Left colon (tissue), 2 donors: ENCODE results near the gene SYNE3. TPM values are rescaled to one million over a fixed set of nuclear protein-coding genes. Genes with fewer than 3 reads are reported as not detected.

Experiments
- ATAC-seq: fragments of 200-7000 bp; cut with Tn5 transposase; one replicate; pipeline ENCODE4 v1.9.1; 2020; ENCODE audit warnings: mild to moderate bottlenecking, moderate library complexity
- DNase-seq, 2 donors: peaks; one replicate each; pipeline ENCODE4 v3.0.0-alpha.2; 2020
- intact Hi-C, 2 donors: fragments of 100-400 bp; cut with DNase I in 1 of 2; cut with micrococcal nuclease in 1 of 2; formaldehyde crosslinking; loops; one replicate each; pipeline versions ENCODE4 v1.11.2 to v1.14.0; 2022; cut with DNase I, micrococcal nuclease
- total RNA-seq, 2 donors: library from RNA; stranded (reverse); fragmentation: NEBNext Ultra II Directional; extraction: Animal tissue kit (Norgen Biotek cat#: 25700); gene quantifications; one replicate each; pipeline ENCODE4 v1.2.1, GENCODE V29; 2021
- donor health status: DM: no; HTN: no; CAD: no.
- donor health status: DM: yes; HTN: yes; CAD: no.

SYNE3 gene
- total RNA-seq, 2 donors from 2014 or later: 11.6 to 12.1 TPM

GRCh38 chr14:95541932-95542930 lies 25.8 kb upstream of the SYNE3 start:
- intact Hi-C loops: no loop called here
- no peak for DNase-seq
- ATAC-seq: no peak

GRCh38 chr14:95541346-95541745 lies 24.9 kb upstream of the SYNE3 start:
- no peak for ATAC-seq
- DNase-seq: no peak
- intact Hi-C loops: no loop called here

GRCh38 chr14:95540236-95540855 lies 23.9 kb upstream of the SYNE3 start:
- intact Hi-C loops: no loop called here
- DNase-seq (no peak), ATAC-seq (no peak)

- DNase-seq (no peak), ATAC-seq (no peak)
- intact Hi-C loops: no loop called here
Observed at GRCh38 chr14:95538801-95539509, 22.5 kb upstream of the SYNE3 start.

GRCh38 chr14:95537298-95538089 lies 21.0 kb upstream of the SYNE3 start:
- no peak for DNase-seq
- ATAC-seq: no peak
- intact Hi-C loops: no loop called here

GRCh38 chr14:95536671-95537070 lies 20.2 kb upstream of the SYNE3 start:
- DNase-seq (no peak), ATAC-seq (no peak)
- intact Hi-C loops: no loop called here

- DNase-seq: no peak
- intact Hi-C loops: no loop called here
- no peak for ATAC-seq
Observed at GRCh38 chr14:95536036-95536593, 19.7 kb upstream of the SYNE3 start.

- ATAC-seq: no peak
- peak; percentile 35 to 57 for DNase-seq
- intact Hi-C loops: no loop called here
Observed at GRCh38 chr14:95535226-95536021, 19.0 kb upstream of the SYNE3 start.

- peak; percentile 97 to 99 for DNase-seq
- intact Hi-C loops: loop anchor here in 1 of 2 donors (5.0 kb wide), 1 partner anchor 82 kb away; no protein-coding TSS in a partner anchor
- peak; percentile 91 for ATAC-seq
Observed at GRCh38 chr14:95534299-95535225, 18.1 kb upstream of the SYNE3 start, which contains the start of gene GLRX5. TSS of gene GLRX5 (plus strand) at chr14:95535050. CDS start at chr14:95535090, 40 bp downstream.

GRCh38 chr14:95533822-95534221 lies 17.4 kb upstream of the SYNE3 start:
- intact Hi-C loops: loop anchor here in 1 of 2 donors (5.0 kb wide), 1 partner anchor 82 kb away; no protein-coding TSS in a partner anchor
- DNase-seq (peak in 1 of 2 donors; percentile 32), ATAC-seq (no peak)

- intact Hi-C loops: loop anchor here in 1 of 2 donors (5.0 kb wide), 1 partner anchor 81 kb away; no protein-coding TSS in a partner anchor
- no peak for ATAC-seq
- no peak for DNase-seq
Observed at GRCh38 chr14:95533391-95533821, 17.0 kb upstream of the SYNE3 start.

GRCh38 chr14:95531969-95532368 lies 15.5 kb upstream of the SYNE3 start:
- intact Hi-C loops: loop anchor here in 1 of 2 donors (5.0 kb wide), 1 partner anchor 80 kb away; no protein-coding TSS in a partner anchor
- DNase-seq (no peak), ATAC-seq (no peak)

- intact Hi-C loops: loop anchor here in 1 of 2 donors (5.0 kb wide), 1 partner anchor 79 kb away; no protein-coding TSS in a partner anchor
- DNase-seq (no peak), ATAC-seq (no peak)
Observed at GRCh38 chr14:95531473-95531872, 15.0 kb upstream of the SYNE3 start.

GRCh38 chr14:95530473-95531276 lies 14.2 kb upstream of the SYNE3 start:
- intact Hi-C loops: loop anchor here in 1 of 2 donors (5.0 kb wide), 1 partner anchor 78 kb away; no protein-coding TSS in a partner anchor
- no peak for ATAC-seq
- DNase-seq: no peak

GRCh38 chr14:95529216-95529615 lies 12.8 kb upstream of the SYNE3 start:
- ATAC-seq (no peak), DNase-seq (no peak)
- intact Hi-C loops: loop anchor here (5.0 kb wide), 1 partner anchor 87 kb away; no protein-coding TSS in a partner anchor
